ENCODE data around the gene CNOT3. TPM values are rescaled to one million over a fixed set of nuclear protein-coding genes. Genes with fewer than 3 reads are reported as not detected.
"Not testable (repeated sequence)": the region's sequence is repeated elsewhere in the genome, so short reads cannot be mapped to it uniquely, and the experiment has no call there.

CNOT3 gene
- total RNA-seq: 10 to 100 TPM; 22.8 to 54.4 TPM

DNA sequence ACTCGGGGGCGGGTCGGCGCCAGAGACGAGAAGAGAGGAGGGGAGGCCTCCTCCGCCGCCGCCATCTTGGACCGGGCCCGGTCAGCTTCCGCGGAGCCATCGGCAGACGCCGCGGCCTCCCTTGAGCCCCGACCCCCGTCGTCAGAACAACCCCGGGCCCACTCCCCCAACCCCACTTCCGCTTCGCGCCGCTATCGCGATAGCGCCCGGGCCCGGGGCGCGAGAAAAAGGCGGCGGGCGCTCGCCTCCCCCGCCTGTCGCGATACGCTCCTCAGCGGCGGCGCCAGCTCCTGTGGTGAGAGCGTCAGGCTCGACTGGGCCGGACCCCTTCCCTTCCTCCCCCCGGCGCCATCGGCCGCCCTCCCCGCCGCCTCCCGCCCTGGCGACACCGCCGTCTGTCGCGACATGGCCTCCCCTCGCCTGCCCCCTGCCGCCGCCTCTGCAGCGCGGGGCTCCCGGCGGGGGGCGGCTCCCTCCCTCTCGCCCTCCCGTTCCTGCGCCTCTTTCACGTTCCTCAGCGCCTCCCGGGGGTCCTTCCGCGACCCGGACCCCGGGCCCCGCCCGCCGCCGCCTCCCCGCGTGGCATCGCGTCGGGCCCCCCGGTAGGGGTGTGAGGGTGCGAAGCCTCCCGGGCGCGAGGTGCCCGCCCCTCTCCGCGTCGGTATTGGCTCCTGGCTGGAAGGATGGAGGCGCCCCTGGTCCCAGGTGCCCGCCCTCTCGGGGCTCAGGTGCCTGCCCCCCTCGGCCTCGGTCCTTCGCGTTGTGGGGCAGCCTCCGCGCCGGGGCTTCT, at the start of gene CNOT3:
Gene CNOT3 (plus strand): TSS at position 64 of the 790 bp plus-strand sequence. CDS start 5,217 bp downstream, outside the sequence.
- DNase-seq (ENCODE audit: low spot score): no peak
- Histone ChIP-seq H3K4me1 (replicated peaks) (peaks cover 7% of the 10 kb centered on the region), H3K9me3 (no peaks in the 10 kb centered on the region), H3K27me3 (replicated peaks; ENCODE audit: insufficient read depth) (no peaks in the 10 kb centered on the region), H3K4me3 (peak within 1 kb of the TSS; percentile 94 to 99), H3K27ac (peak within 1 kb of the TSS; percentile 92 to 97), H3K36me3 (peaks cover 3 to 5% of the 10 kb centered on the region in 2 donors)
- TF ChIP-seq, protein P1, sequence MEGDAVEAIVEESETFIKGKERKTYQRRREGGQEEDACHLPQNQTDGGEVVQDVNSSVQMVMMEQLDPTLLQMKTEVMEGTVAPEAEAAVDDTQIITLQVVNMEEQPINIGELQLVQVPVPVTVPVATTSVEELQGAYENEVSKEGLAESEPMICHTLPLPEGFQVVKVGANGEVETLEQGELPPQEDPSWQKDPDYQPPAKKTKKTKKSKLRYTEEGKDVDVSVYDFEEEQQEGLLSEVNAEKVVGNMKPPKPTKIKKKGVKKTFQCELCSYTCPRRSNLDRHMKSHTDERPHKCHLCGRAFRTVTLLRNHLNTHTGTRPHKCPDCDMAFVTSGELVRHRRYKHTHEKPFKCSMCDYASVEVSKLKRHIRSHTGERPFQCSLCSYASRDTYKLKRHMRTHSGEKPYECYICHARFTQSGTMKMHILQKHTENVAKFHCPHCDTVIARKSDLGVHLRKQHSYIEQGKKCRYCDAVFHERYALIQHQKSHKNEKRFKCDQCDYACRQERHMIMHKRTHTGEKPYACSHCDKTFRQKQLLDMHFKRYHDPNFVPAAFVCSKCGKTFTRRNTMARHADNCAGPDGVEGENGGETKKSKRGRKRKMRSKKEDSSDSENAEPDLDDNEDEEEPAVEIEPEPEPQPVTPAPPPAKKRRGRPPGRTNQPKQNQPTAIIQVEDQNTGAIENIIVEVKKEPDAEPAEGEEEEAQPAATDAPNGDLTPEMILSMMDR (IDR thresholded peaks at IDR 0.05): no peak
- peak; percentile 94 for TF ChIP-seq POLR2A (IDR thresholded peaks at IDR 0.05)
- intact Hi-C loops (cut with DNase I): loop anchor here (2.0 to 10.0 kb wide), 2 partner anchors 21 to 273 kb away; partner anchors contain the start of genes LENG1 and MYADM
- WGBS: under 1% methylated on average over 85 of the region's 103 CpGs

DNA sequence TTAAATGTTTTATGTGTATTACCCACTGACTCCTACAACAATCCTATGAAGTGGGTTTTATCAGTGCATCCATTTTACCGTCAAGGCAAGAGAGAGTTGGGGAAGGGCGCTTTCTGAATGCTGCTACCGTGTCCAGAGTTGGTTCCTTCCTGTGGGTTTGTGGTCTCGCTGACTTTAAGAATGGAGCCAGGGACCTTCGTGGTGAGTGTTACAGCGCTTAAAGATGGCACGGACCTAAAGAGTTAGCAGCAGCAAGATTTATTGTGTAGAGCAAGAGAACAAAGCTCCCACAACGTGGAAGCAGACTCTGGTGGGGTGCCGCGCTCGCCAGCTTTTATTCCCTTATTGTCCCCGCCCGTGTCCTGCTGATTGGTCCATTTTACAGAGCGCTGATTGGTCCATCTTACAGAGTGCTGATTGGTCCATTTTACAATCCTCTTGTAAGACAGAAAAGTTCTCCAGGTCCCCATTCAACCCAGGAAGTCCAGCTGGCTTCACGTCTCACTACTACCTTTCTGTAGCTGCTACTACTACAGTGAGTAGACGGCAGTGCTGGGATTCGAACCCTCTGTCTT, 43.0 kb upstream of the CNOT3 start:
- H3K27me3 ChIP-seq (replicated peaks; ENCODE audit: insufficient read depth): no peaks in the 10 kb centered on the region
- DNase-seq (ENCODE audit: low spot score): no peak
- TF ChIP-seq POLR2AphosphoS5 (IDR thresholded peaks at IDR 0.05): no peak
- TF ChIP-seq, protein P1 (IDR thresholded peaks at IDR 0.05): no peak
- H3K4me3 ChIP-seq: no peak overlapping the region
- no peak overlapping the region for H3K27ac ChIP-seq
- no peaks in the 10 kb centered on the region for H3K36me3 ChIP-seq
- 85% methylated on average over 17 of the region's 17 CpGs for WGBS
- no peaks in the 10 kb centered on the region for H3K4me1 ChIP-seq (replicated peaks)
- no peaks in the 10 kb centered on the region for H3K9me3 ChIP-seq
- intact Hi-C loops (cut with DNase I): no loop called here

DNA sequence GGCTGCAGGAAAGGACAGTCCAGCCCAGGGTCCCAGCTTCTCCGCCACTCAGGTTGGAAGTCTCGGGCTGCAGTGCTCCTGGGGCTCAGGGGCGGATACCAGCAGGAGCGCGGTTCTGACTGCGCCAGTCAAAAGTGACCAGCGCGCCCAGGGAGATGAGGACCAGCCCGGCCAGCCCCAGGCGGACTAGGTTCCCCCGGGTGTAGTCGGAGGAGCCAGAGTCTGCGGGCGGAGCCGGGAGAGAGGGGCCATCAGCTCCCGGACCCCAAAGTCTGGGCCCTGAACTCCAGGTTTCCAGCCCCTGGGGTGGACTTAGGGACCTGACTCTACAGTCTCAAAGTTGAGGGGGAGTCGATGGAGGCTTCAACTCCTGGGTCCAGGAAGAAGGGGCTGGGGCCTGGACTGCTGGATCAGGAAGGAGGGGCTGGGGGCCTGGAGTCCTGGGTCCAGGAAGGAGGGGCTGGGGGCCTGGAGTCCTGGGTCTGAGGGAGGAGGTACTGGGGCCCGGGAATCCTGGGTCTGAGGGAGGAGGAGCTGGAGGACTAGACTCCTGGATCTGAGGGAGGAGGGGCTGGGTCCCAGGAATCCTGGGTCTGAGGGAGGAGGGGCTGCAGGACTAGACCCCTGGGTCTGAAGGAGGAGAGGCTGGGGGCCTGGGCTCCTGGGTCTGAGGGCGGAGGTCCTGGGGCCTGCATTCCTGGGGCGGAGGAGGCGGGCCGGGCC, 42.3 kb upstream of the CNOT3 start:
- Histone ChIP-seq H3K9me3 (no peaks in the 10 kb centered on the region), H3K27ac (peak overlapping the region in 1 of 2 donors; percentile 43), H3K4me1 (replicated peaks) (no peaks in the 10 kb centered on the region), H3K36me3 (no peaks in the 10 kb centered on the region), H3K27me3 (replicated peaks; ENCODE audit: insufficient read depth) (no peaks in the 10 kb centered on the region), H3K4me3 (peak overlapping the region; percentile 17 to 37)
- TF ChIP-seq POLR2AphosphoS5 (IDR thresholded peaks at IDR 0.05) (no peak), POLR2A (IDR thresholded peaks at IDR 0.05) (no peak)
- TF ChIP-seq, protein P1 (IDR thresholded peaks at IDR 0.05): no peak
- intact Hi-C loops (cut with DNase I): no loop called here
- WGBS: 77% methylated on average over 18 of the region's 22 CpGs
- DNase-seq (ENCODE audit: low spot score): no peak

DNA sequence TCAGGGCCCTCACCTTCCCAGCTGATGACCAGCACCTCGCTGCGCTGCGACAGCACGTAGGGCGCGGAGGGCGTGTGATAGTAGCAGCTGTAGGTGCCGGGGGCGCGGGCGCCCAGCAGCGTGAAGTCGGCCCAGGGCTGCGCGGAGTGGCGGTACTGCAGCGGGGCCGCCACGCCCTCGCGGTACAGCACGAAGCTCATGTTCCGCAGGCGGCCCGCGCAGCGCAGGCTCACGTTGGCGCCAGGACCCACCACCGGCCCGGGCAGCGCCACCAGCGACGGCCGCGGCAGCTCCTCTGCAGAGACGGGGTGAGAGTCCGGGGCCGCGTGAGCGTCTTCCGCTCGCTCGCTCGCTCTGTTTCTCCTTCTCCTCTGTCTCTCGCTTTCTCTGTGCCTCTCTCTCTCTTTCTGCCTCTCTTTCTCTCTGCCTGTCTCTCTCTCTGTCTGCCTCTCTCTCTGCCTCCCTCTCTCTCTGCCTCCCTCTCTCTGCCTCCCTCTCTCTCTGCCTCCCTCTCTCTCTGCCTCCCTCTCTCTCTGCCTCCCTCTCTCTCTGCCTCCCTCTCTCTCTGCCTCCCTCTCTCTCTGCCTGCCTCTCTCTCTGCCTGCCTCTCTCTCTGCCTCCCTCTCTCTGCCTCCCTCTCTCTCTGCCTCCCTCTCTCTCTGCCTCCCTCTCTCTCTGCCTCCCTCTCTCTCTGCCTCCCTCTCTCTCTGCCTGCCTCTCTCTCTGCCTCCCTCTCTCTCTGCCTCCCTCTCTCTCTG, 41.5 kb upstream of the CNOT3 start:
- Histone ChIP-seq H3K4me3 (peak overlapping the region; percentile 17 to 37), H3K27ac (peak overlapping the region in 1 of 2 donors; percentile 43)
- DNase-seq (ENCODE audit: low spot score): peak; percentile 39
- H3K4me1 ChIP-seq (replicated peaks); intact Hi-C loops (cut with DNase I); H3K9me3 ChIP-seq; H3K27me3 ChIP-seq (replicated peaks; ENCODE audit: insufficient read depth); H3K36me3 ChIP-seq: not testable (repeated sequence)
- WGBS: 1% methylated on average over 44 of the region's 46 CpGs

Data from prostate gland (tissue), 2 donors.